Keratinocyte (primary cell): ENCODE measurements around the gene GSTA2. TPM values are rescaled to one million over a fixed set of nuclear protein-coding genes. Genes with fewer than 3 reads are reported as not detected.

ENCODE experiments used
- DNase-seq: peaks from one replicate; pipeline ENCODE4 v3.0.0-alpha.2; 2011; ENCODE audit warnings: low read depth, missing footprints, low spot score
- FAIRE-seq: peaks from 2 replicates; lab custom pipeline; 2011; peaks lifted over from hg19 to GRCh38; lab: Jason Lieb, UNC
- H2AFZ ChIP-seq: 2 replicates; pipeline ENCODE4 v1.6.0; 2012; ENCODE audit warnings: low read length, control low read depth, inconsistent platforms; ENCODE audit not compliant: control insufficient read depth
- H3K27ac ChIP-seq: 2 replicates; pipeline ENCODE4 v1.5.1; 2011; ENCODE audit warnings: low read length; ENCODE audit not compliant: control insufficient read depth, insufficient read depth
- H3K27me3 ChIP-seq: 3 replicates; pipeline ENCODE4 v1.6.0; 2011; ENCODE audit warnings: low read length; ENCODE audit not compliant: control insufficient read depth, insufficient read depth; ENCODE audit errors: extremely low read depth
- H3K36me3 ChIP-seq, 2 experiments: 2 replicates in 1 of 2; 3 replicates in 1 of 2; pipeline ENCODE4 v1.5.1; 2011; ENCODE audit warnings: low read length in 2 of 2, mild to moderate bottlenecking in 1 of 2; ENCODE audit not compliant: control insufficient read depth in 2 of 2, insufficient read depth in 2 of 2; ENCODE audit errors: extremely low read depth in 1 of 2
- H3K4me1 ChIP-seq: 3 replicates; pipeline ENCODE4 v1.5.1; 2011; ENCODE audit warnings: low read length; ENCODE audit not compliant: control insufficient read depth, insufficient read depth; ENCODE audit errors: extremely low read depth
- H3K4me2 ChIP-seq: 3 replicates; pipeline ENCODE4 v1.6.0; 2011; ENCODE audit warnings: low read depth, low read length; ENCODE audit not compliant: control insufficient read depth, insufficient read depth; ENCODE audit errors: extremely low read depth
- H3K4me3 ChIP-seq, 3 experiments: fragments of 200-600 bp in 1 of 3; sonication (generic) in 1 of 3; 2 replicates in 2 of 3; 3 replicates in 1 of 3; pipeline ENCODE4 v1.5.1; 2011 to 2016; ENCODE audit warnings: low read length in 3 of 3, mild to moderate bottlenecking in 3 of 3, control low read depth in 2 of 3, inconsistent platforms in 1 of 3, low read depth in 1 of 3, mixed read lengths in 1 of 3, mixed run types in 1 of 3, moderate library complexity in 1 of 3; ENCODE audit not compliant: control insufficient read depth in 2 of 3, insufficient read depth in 2 of 3; ENCODE audit errors: extremely low read depth in 1 of 3
- H3K79me2 ChIP-seq: 2 replicates; pipeline ENCODE4 v1.6.0; 2012; ENCODE audit warnings: low read length; ENCODE audit not compliant: control insufficient read depth, insufficient read depth
- H3K9ac ChIP-seq: 3 replicates; pipeline ENCODE4 v1.6.0; 2011; ENCODE audit warnings: low read length; ENCODE audit not compliant: control insufficient read depth, insufficient read depth; ENCODE audit errors: extremely low read depth
- H3K9me1 ChIP-seq: 3 replicates; pipeline ENCODE4 v1.6.0; 2011; ENCODE audit warnings: low read length; ENCODE audit not compliant: control insufficient read depth, insufficient read depth; ENCODE audit errors: extremely low read depth
- H3K9me3 ChIP-seq: 2 replicates; pipeline ENCODE4 v1.5.1; 2012; ENCODE audit warnings: low read depth, low read length; ENCODE audit not compliant: control insufficient read depth
- H4K20me1 ChIP-seq: 3 replicates; pipeline ENCODE4 v1.6.0; 2011; ENCODE audit warnings: low read length; ENCODE audit not compliant: control insufficient read depth, insufficient read depth; ENCODE audit errors: extremely low read depth
- CTCF ChIP-seq, 3 experiments: IDR thresholded peaks in 1 of 3; conservative IDR thresholded peaks in 1 of 3; optimal IDR thresholded peaks in 1 of 3; 2 replicates in 2 of 3; 3 replicates in 1 of 3; pipeline versions ENCODE3 to v1.5.1; 2011; ENCODE audit warnings: low read length in 3 of 3, mild to moderate bottlenecking in 3 of 3, moderate library complexity in 2 of 3, control low read depth in 1 of 3, inconsistent platforms in 1 of 3; ENCODE audit not compliant: insufficient read depth in 2 of 3; ENCODE audit errors: extremely low read depth in 1 of 3
- EZH2 ChIP-seq: IDR thresholded peaks from one replicate; pipeline ENCODE4 v1.6.1; 2012; ENCODE audit warnings: inconsistent platforms, mild to moderate bottlenecking, low read length, moderate library complexity
- dilution Hi-C: fragments of 300-500 bp; cut with MboI; formaldehyde crosslinking; loops from one replicate; pipeline ENCODE4 v1.7.0; 2020; ENCODE audit warnings: low sequenced_read_pairs; ENCODE audit not compliant: extremely low pct_ligation_motif_present
- polyA plus RNA-seq, 5 experiments: library from polyadenylated mRNA; depleted of rRNA in 3 of 5; stranded (reverse) in 3 of 5; stranded (forward) in 1 of 5; unstranded in 1 of 5; fragments of >200 nt; gene quantifications; 1 replicate in 1 of 5; 2 replicates in 3 of 5; 3 replicates in 1 of 5; pipeline versions ENCODE4 v1.2.1 to v1.2.3, GENCODE V29; 2011 to 2012; ENCODE audit warnings: missing spikeins in 2 of 5, low read depth in 1 of 5, low replicate concordance in 1 of 5

GSTA2 gene
- polyA plus RNA-seq, 1 donor (not counting 4 experiments of a cell fraction or from before 2014, with no cell fraction given): not detected

- TF ChIP-seq EZH2 (no peak), CTCF (optimal IDR thresholded peaks at IDR 0.05 in 1 of 3, IDR thresholded peaks at IDR 0.05 in 1 of 3, conservative IDR thresholded peaks at IDR 0.05 in 1 of 3; ENCODE audit: extremely low read depth in 1 of 3, insufficient read depth in 2 of 3, low read length in 3 of 3) (no peak)
- Histone ChIP-seq H3K9me3 (no peaks in the 10 kb centered on the region), H3K4me1 (no peaks in the 10 kb centered on the region), H3K4me2 (no peak overlapping the region), H3K4me3 (no peak overlapping the region), H2AFZ (no peak overlapping the region), H3K36me3 (no peaks in the 10 kb centered on the region), H4K20me1 (no peaks in the 10 kb centered on the region), H3K27me3 (no peaks in the 10 kb centered on the region), H3K9me1 (no peaks in the 10 kb centered on the region), H3K27ac (no peak overlapping the region), H3K79me2 (no peaks in the 10 kb centered on the region), H3K9ac (no peak overlapping the region)
- no peak for FAIRE-seq
- dilution Hi-C loops: no loop called here
- no peak for DNase-seq
Observed at GRCh38 chr6:52735071-52735470, 28.2 kb downstream of the GSTA2 start.

GRCh38 chr6:52734072-52734471, 29.2 kb downstream of the GSTA2 start:
- no peak for FAIRE-seq
- Histone ChIP-seq H3K9me3 (no peaks in the 10 kb centered on the region), H2AFZ (no peak overlapping the region), H3K4me3 (no peak overlapping the region), H3K27me3 (no peaks in the 10 kb centered on the region), H3K9me1 (no peaks in the 10 kb centered on the region), H3K36me3 (no peaks in the 10 kb centered on the region), H3K4me1 (no peaks in the 10 kb centered on the region), H3K4me2 (no peak overlapping the region), H3K79me2 (no peaks in the 10 kb centered on the region), H4K20me1 (no peaks in the 10 kb centered on the region), H3K9ac (no peak overlapping the region), H3K27ac (no peak overlapping the region)
- TF ChIP-seq EZH2 (no peak), CTCF (optimal IDR thresholded peaks at IDR 0.05 in 1 of 3, IDR thresholded peaks at IDR 0.05 in 1 of 3, conservative IDR thresholded peaks at IDR 0.05 in 1 of 3; ENCODE audit: extremely low read depth in 1 of 3, insufficient read depth in 2 of 3, low read length in 3 of 3) (no peak)
- dilution Hi-C loops: no loop called here
- no peak for DNase-seq
